CD4-positive, alpha-beta T cell treated with Interleukin-4 for 1 hour (primary cell): ENCODE results near the gene AGPS.

ENCODE experiments used
- DNase-seq, 2 donors: peaks; one replicate each; pipeline ENCODE4 v3.0.0-alpha.2; 2020 to 2022

The AGPS gene

GRCh38 chr2:177553176-177553884 lies 160.8 kb downstream of the AGPS start:
- DNase-seq = peak in 1 of 2 donors; percentile 3

- no peak for DNase-seq
Measured at GRCh38 chr2:177554365-177554764, 161.8 kb downstream of the AGPS start.

GRCh38 chr2:177556153-177556552 lies 163.6 kb downstream of the AGPS start:
- DNase-seq = no peak

DNA sequence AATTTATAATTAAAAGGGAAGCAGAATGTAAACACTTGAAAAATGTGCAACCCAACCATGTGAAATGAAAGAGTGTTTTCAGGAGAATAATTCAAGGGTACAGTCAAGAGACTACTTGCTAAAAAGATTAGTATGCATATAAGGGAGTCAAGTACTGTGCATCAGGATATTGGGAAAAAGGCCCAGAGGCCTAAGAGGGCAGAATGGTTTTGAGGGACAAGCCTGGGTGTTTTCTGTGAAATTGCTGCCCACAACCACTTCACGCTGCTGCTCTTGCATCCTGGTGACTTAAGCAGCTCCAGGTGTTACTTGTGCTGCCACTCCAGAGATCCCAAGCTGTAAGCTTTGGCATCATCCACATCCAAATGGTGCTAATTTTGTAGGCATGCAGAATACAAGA lies 165.2 kb downstream of the AGPS start:
- DNase-seq = no peak

- no peak for DNase-seq
Measured at GRCh38 chr2:177559638-177560037, 167.1 kb downstream of the AGPS start.

GRCh38 chr2:177568390-177568789 lies 175.8 kb downstream of the AGPS start:
- no peak for DNase-seq

DNA sequence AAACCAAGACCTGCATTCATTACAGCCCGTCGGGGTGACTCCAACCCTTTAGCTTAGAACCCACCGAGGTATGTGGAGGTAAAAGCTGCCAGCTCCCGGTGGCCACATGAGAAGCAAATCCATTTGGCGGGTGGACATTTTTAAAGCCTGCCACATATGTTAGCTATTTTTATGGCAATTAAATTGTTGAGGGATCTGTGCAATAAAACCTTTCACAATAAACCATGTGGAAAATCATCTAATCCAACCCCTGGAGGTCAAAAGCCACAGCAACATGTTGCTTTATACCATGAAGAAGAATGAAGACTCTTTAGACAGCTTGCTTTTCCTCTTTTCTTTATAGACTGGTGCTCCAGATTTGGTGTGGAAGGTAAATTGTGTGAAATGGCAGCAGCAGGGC lies 176.3 kb downstream of the AGPS start:
- no peak for DNase-seq

DNA sequence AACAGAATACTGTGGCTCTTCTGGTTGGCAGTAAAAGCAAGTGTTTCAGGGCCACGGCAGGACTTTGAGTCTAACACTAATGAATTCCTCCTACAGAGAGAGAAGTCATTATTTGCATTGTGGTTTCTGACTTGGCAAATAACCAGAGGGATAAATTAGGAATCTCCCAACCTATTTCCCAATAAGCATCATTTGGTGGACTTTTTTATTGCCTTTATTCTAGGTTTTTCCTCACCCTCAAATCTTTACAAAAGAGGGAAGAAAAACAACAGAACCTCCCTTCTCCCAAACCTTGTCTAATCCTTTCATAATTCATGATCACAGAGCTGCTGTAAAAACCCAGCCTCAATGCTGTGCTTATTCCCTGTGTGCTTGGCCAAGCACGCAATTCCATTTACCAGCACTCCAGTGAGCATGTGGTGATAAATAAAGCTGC lies 179.7 kb downstream of the AGPS start:
- DNase-seq = no peak

DNA sequence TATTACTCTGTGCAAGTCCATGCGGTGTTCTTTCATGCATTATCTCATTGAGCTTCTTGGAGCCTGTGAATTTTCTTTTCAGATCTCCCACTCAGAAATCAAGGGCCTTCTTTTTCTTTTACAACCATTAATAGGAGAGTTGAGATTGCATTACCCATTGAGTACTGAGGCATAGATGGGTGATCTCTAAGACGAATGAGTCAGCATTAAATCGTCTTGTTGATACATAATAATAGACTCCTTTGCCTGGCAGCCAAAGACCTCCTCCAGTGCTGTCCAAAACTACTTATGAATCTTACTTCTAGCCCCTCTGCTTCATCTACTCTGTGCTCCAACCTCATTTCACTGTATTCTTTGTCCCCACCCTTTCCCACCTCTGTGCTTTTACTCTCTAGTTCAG lies 180.5 kb downstream of the AGPS start:
- no peak for DNase-seq

GRCh38 chr2:177574356-177574755 lies 181.8 kb downstream of the AGPS start:
- DNase-seq = no peak

- no peak for DNase-seq
Measured at GRCh38 chr2:177575358-177575757, 182.8 kb downstream of the AGPS start.

DNA sequence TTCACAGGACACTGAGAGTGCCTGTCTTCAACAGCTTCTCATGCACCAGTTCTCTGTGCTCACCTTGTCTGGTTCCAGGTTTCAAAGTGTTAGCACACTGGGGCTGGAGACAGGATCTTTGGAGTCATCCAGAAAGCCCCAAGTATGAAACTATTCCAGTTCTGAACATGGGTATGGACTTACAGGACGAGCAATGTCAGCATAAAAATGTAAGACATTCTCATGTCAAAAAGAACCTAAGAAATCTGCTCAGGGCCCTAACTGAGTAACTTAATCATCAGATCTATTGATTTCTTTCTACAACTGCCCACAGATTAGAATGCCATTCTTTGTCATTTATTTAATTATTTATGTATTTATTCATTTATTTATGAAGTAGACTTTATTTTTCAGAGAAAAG lies 184.5 kb downstream of the AGPS start:
- no peak for DNase-seq

GRCh38 chr2:177578454-177578853 lies 185.9 kb downstream of the AGPS start:
- no peak for DNase-seq

GRCh38 chr2:177579486-177580036 lies 187.0 kb downstream of the AGPS start:
- DNase-seq = no peak

- no peak for DNase-seq
Measured at GRCh38 chr2:177582000-177582399, 189.4 kb downstream of the AGPS start.

DNA sequence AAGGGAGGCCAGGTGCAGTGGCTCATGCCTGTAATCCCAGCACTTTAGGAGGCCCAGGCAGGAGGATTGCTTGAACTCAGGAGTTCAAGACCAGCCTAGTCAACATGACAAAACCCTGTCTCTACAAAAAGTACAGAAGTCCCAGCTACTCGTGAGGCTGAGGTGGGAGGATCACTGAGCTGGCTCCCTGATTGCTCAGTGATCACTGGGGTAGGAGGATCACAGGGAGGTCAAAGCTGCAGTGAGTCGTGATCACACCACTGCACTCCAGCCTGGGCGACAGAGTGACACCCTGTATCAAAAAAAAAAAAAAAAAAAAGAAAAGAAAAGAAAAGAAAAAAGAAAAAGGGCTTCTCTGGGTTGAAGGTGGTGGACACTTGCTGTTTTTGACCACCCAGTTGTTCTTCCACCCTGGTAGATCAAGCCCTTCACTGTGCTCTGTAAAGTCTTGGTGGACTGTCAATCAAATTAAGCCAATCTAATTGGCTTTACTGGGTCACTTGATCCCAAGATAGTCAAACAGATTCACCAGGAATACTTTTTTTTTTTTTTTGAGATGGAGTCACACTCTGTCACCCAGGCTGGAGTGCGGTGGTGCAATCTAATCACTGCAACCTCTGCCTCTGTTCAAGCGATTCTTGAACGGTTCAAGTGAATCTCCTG lies 191.6 kb downstream of the AGPS start:
- DNase-seq = no peak

DNA sequence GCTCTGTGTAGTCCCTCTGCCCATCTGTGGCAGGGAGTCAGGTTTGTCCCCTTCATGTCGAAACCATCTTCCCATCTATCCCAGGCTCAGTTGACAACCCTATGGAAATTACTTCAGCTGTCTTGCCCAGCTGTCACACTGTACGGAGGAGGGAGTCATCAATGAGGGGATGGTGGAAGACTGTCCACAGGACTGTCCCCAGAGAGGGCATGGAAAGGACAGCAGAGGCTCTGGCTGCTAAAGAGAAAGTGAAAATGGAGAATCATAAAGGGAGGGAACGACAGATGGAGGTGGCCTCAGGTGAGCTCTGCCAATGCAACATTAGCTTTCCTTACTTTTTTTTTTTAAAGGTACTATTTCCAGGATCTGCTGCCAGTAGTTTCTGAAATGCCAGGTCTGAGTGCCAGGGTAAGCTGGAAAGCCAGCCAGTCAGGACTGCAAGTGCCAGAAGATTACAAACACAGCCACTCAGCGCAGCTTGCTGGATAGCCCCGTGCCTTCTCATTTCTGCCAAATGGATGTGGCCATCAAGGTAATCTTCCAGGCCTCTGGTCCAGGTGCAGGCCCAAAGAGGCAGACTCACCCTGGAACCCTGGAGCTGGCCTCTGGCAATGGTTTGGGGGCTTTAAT lies 192.8 kb downstream of the AGPS start:
- DNase-seq = no peak

- DNase-seq = no peak
Measured at GRCh38 chr2:177586154-177586553, 193.6 kb downstream of the AGPS start.

DNA sequence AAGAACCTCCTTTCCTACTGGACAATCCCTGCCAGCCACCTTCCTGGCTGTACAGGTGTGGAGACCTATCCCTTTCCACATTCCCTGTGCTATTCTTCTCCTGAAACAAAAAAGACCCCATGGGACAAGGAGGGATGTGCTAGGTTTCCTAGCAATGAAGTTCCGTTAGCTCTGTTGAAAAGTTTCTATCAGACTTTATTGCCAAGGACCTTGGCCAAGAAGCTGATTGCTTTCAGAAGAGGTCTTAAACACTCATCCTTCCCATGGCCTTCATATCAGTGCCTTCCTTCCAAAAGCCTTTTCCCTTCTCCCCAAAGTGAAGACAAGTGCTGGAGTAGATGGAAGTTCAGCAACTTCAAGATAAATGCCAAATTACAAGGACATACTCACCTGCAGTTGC lies 194.8 kb downstream of the AGPS start:
- no peak for DNase-seq

GRCh38 chr2:177588671-177589070 lies 196.1 kb downstream of the AGPS start:
- DNase-seq = no peak

DNA sequence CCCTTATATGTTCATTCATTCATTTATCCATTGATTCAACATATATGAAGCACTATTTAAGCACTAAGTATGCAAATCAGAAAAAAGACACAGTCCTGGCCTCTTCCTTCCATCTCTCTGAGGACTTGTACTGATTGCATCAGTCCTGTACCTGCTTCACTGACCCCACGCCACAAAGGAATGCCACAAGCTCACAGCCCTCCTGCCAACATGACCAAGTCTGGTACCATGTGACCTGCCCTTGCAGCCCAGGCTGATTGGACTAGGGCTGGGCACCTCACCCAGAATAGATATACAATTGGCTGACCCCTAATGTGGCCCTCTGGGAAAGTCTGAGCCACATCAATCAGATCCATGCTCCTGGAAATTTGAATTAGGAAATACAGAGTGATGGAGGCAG lies 196.6 kb downstream of the AGPS start:
- no peak for DNase-seq

- no peak for DNase-seq
Measured at GRCh38 chr2:177592397-177592796, 199.8 kb downstream of the AGPS start.

GRCh38 chr2:177592945-177593344 lies 200.4 kb downstream of the AGPS start:
- DNase-seq = no peak

GRCh38 chr2:177593402-177593801 lies 200.8 kb downstream of the AGPS start:
- DNase-seq = no peak
